ENCODE results near the gene KIR3DL3.
"Not testable (repeated sequence)": the region's sequence is repeated elsewhere in the genome, so short reads cannot be mapped to it uniquely, and the experiment has no call there.

The KIR3DL3 gene

DNA sequence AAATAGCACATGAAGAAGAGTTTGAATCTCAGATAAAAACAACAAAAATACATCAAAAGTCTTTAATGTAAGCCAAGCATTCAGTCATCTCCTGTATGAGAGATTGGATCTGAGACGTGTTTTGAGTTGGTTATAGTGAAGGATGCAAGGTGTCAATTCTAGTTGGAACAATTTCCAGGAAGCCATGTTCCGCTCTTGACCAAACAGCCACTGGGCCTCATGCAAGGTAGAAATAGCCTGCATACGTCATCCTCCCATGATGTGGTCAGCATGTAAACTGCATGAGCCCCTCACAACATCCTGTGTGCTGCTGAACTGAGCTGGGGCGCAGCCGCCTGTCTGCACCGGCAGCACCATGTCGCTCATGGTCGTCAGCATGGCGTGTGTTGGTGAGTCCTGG lies at the start of gene KIR3DL3:
Gene KIR3DL3, plus strand, starts transcription at position 301 of the 400 bp plus-strand sequence. Its CDS starts 55 bp downstream, at position 356.
- DNase-seq (ENCODE audit: low spot score) = no peak

DNA sequence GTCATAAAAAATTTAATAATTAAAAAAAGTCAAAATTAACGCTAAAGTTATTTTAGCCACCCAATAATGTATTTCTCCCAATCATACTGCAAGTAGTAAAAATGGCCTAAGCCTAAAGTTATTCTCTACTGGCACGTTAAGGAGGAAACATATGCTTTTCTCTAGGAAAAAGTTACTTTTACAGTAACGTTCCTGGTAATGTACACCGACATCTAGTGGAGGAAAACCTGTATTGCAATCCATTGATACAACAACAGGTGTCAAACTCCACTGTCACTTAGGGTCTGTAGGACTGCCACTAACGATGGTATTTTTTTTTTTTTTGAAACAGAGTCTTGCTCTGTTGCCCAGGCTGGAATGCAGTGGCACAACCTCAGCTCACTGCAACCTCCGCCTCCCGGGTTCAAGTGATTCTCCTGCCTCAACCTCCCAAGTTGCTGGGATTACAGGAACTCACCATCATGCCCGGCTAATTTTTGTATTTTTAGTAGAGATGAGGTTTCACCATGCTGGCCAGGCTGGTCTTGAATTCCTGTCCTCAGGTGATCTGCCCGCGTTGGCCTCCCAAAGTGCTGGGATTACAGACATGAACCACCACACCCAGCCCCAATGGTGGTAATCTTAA lies 47.9 kb upstream of the KIR3DL3 start:
- not testable (repeated sequence) for DNase-seq (ENCODE audit: low spot score)

DNA sequence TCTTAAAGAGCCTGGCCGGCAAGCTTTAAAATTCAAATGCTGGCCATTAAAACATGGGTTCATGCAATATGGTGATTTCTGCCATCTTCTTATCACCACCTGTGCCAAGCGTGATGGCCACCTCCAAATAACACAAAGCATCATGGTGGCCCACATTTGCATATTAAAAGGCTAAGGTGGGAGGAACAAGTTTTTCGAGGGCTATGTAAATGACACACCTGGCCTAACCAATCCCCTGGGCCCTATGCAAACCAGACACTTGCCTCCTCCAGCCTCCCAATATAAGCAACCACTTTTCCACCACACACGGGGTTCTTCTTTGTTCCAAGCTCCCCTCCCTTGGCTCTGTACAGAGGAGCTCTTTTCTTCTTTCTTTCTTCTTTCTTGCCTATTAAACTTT lies 47.0 kb upstream of the KIR3DL3 start:
- DNase-seq (ENCODE audit: low spot score) = no peak

DNA sequence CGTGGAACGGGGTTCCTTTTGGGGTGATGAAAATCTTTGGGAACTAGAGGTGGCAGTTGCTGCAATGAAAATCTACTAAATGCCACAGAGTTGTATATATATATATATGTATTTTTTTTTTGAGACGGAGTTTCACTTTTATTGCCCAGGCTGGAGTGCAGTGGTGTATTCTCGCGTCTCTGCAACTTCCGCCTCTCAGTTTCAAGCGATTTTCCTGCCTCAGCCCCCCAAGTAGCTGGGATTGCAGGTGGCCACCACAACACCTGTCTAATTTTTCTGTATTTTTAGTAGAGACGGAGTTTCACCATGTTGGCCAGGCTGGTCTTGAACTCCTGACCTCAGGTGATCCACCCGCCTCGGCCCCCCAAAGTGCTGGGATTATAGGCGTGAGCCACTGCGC lies 42.6 kb upstream of the KIR3DL3 start:
- not testable (repeated sequence) for DNase-seq (ENCODE audit: low spot score)

DNA sequence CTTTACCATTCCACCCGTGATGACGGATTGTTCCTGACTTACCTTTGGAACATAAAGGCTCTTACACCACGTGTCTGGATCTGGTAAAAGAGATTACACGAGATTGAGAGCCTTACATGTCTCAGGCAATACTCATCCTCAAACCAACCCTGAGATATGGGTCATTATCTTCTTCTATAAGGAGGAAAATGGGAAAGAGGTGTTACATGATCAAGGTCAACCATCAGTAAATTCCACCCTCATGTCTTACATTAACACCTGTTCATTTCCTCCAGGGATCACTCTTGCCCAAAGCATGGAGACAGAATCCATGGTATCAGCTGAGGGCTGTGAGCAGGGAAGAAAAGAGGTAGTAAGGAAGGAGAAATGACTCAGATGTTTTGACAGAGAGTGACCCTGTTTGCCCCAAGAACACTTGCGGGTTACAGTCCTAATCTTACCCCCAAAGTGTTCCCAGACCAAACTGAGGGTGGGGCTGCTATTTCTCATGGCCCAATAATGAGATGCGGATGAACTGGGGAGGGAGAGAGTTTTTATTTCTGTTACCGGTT lies 41.9 kb upstream of the KIR3DL3 start:
- no peak for DNase-seq (ENCODE audit: low spot score)

DNA sequence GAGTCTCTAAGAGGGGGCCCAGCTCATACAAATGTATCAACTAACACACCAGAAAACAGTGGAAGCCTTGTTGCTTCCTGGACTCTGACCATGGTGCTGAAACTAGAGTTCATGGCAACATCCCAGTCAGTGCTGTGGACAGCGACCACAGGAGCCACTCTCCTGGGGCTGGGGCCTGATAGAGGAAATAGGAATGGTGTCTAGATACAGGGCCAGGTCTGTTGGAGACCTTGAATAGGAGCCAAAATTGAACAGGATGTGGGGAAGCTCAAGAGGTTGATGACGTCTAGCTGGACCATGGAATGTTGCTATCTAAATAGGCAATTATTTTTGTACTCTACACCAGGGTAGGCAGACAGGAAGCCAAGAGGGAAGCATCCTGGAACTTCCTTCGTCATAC lies 39.7 kb upstream of the KIR3DL3 start:
- no peak for DNase-seq (ENCODE audit: low spot score)

DNA sequence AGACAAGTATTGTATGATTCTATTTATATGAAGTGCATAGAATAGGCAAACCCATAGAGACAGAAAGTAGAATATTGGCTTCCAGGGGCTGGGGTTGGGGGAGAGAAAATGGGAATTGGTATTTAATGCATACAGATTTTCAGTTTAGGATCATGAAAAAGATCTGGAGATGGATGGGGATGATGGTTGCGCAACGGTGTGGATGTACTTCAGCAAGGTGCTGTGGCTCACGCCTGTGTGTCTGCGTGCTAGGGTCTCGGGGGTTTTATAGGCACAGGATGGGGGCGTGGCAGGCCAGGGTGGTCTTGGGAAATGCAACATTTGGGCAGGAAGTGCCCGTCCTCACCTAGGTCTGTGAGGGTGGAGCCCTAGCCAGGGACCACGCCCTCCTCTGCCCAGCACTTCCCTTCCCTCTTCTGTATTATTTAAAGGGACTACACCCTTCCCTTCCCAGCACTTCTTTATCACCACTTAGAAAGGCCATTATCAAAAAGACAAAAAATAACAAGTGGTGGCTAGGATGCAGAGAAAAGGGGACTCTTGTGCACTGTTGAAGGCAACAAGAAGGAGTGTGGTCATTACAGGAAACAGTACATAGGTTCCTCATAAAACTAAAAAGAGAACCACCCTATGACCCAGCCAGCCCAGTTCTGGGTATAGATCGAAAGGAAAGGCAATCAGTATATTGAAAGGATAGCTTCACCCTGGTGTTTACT lies 32.5 kb upstream of the KIR3DL3 start:
- DNase-seq (ENCODE audit: low spot score) = no peak

DNA sequence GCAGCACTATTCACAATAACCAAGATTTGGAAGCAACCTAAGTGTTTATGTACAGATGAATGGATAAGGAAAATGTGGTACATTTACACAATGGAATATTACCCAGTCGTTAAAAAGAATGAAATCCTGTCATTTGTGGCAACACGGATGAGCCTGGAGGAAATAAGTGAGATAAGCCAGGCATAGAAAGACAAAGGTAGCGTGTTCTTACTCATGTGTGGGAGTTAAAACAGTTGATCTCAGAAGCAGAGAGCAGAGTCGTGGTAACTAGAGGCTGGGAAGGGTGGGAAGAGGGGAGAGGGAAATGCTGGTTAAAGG lies 32.0 kb upstream of the KIR3DL3 start:
- no peak for DNase-seq (ENCODE audit: low spot score)

DNA sequence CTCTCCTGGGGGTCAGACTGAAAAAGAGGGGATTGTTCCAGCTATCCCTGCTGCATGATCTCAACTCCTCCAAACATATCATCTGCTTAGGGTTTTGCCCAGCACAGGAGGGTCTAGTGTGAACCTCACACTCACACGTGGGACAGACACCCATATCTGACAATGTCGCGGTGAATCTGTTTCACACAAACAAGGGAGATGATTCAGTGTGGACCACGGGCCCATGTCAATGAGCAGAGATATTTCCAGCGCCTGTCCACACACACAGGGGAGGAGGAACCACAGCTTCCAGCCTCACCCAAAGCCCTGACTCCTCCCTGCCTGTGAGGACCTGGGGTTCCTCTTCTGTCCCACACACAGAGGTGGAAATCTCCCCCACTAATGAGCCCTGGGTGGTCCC lies 29.6 kb upstream of the KIR3DL3 start:
- DNase-seq (ENCODE audit: low spot score) = no peak

DNA sequence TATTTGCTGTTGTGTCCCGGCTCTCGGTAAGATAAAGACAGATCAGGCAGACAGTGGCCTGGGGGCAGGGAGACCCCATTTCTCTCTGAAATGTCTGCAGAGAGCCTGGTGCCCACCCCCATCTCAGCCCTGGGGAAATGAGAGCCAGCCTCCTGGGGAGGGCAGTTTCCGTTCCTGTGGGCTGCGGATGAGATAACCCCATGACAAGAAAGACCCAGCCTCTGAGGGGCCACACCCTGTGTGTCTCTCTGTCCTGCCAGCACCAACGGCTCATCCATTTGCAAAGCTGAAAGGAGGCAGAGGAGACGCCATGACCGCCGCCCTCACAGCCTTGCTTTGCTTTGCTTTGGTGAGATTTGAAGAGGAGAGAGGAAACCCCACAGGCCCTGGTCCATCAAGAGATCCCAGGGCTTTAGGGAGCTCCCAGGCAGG lies 28.1 kb upstream of the KIR3DL3 start:
- no peak for DNase-seq (ENCODE audit: low spot score)

DNA sequence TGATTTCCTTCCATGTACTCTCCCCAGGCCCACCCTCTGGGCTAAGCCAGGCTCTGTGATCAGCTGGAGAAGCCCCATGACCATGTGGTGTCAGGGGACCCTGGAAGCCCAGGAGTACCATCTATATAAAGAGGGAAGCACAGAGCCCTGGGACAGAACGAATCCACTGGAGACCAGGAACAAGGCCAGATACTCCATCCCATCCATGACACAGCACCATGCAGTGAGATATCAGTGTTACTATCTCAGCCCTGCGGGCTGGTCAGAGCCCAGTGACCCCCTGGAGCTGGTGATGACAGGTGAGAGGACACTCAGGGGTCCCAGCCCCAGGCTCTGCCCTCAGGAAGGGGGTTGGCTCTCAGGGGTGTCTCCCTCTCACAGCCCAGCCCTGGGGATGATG lies 27.5 kb upstream of the KIR3DL3 start:
- no peak for DNase-seq (ENCODE audit: low spot score)

DNA sequence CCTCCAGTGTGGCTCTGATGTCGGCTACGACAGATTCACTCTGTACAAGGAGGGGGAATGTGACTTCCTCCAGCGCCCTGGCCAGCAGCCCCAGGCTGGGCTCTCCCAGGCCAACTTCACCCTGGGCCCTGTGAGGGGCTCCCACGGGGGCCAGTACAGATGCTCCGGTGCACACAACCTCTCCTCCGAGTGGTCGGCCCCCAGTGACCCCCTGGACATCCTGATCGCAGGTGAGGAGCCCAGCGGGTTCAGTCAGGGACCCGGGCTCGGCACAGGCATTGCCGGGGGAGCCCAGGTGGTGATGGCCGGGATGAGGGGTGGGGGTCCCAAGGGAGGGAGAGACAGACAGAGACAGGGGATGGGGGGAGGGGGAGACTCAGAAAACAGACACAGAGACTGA lies 26.5 kb upstream of the KIR3DL3 start:
- DNase-seq (ENCODE audit: low spot score) = not testable (repeated sequence)

DNA sequence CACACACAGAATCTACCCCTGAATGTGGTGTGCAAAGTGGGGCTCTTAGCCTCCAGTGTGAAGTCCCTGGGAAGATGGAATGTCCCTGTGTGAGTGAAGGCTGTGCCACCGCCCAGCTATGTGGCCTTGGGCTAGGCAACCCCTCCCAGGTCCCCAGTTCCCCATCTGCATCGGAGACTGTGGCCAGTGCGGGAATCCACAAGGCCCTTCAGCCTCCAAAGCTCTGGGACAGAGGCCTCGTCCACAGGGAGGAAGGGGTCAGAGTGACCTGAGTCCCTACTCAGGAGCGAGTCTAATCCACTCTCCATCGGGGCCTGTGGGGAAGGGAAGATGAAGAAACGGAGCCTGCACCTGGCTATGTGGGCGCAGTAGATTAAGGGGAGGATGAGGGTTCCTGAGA lies 19.3 kb upstream of the KIR3DL3 start:
- no peak for DNase-seq (ENCODE audit: low spot score)

DNA sequence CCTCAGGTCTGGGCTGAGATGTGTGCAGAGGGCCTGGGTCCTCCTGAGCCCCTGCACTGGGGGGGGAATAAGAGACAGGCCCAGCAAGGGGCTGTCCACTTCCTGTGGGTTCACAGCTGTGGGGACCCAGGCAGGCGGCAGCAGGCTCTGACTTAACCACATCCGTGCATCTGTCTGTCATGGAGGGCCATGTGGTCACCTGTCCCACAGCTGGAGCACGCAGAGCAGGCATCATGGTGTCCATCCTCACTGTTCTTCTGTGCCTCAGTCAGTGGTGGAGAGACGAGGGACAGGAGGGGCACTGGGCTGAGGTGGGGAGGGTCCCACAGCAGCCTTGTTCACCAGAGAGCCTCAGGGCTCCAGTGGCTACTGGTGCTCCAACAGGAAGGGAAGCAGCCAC lies 16.3 kb upstream of the KIR3DL3 start:
- no peak for DNase-seq (ENCODE audit: low spot score)

DNA sequence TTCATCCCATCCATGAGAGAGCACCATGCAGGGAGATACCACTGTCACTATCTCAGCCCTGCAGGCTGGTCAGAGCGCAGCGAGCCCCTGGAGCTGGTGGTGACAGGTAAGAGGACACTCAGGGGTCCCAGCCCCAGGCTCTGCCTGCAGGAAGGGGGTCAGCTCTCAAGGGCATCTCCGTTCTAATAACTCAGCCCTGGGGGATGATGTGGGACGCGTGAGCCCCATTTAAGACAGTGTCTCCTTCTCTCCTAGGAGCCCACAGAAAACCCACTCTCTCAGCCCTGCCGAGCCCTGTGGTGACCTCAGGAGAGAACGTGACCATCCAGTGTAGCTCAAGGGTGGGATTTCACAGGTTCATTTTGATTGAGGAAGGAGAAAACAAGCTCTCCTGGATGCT lies 15.5 kb upstream of the KIR3DL3 start:
- no peak for DNase-seq (ENCODE audit: low spot score)

DNA sequence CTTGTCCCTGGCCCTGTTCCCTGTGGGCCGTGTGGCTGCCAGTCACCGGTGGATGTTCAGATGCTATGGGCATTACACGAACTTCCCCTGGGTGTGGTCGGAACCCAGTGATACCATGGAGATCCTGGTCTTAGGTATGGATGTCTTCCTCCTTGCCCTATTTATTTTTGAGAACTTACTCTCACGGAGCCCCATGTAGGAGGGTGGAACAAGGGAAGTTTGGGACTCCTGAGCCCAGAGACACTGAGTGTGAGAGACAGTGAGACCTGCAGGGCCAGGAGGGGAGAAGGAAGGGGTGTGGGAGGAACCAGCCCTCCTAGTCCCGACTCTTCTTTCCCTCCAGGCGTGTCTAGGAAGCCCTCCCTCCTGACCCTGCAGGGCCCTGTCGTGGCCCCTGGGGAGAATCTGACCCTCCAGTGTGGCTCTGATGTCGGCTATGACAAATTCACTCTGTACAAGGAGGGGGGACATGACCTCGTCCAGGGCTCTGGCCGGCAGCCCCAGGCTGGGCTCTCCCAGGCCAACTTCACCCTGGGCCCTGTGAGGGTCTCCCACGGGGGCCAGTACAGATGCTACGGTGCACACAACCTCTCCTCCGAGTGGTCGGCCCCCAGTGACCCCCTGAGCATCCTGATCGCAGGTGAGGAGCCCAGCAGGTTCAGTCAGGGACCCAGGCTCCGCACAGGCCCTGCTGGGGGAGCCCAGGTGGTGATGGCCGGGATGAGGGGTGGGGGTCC lies 14.9 kb upstream of the KIR3DL3 start:
- no peak for DNase-seq (ENCODE audit: low spot score)

DNA sequence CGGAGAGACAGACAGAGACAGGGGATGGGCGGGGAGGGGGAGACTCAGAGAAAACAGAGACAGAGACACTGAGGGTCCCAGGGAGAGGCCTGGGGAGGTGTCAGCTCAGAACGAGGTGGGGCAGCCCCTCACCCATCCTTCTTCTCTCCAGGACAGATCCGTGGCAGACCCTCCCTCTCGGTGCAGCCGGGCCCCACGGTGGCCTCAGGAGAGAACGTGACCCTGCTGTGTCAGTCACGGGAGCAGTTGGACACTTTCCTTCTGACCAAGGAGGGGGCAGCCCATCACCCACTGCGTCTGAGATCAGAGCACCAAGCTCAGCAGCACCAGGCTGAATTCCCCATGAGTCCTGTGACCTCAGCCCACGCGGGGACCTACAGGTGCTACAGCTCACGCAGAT lies 14.3 kb upstream of the KIR3DL3 start:
- DNase-seq (ENCODE audit: low spot score) = not testable (repeated sequence)

DNA sequence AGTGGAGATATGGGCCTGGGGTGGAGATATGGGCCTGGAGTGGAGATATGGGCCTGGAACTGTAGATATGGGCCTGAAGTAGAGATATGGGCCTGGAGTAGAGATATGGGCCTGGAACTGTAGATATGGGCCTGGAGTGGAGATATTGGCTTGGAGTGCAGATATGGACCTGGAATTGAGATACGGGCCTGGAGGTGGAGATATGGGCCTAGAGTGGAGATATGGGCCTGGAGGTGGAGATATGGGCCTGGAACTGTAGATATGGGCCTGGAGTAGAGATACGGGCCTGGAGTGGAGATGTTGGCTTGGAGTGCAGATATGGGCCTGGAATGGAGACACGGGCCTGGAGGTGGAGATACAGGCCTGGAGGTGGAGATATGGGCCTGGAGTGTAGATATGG lies 402 bp downstream of the KIR3DL3 start:
- no peak for DNase-seq (ENCODE audit: low spot score)

DNA sequence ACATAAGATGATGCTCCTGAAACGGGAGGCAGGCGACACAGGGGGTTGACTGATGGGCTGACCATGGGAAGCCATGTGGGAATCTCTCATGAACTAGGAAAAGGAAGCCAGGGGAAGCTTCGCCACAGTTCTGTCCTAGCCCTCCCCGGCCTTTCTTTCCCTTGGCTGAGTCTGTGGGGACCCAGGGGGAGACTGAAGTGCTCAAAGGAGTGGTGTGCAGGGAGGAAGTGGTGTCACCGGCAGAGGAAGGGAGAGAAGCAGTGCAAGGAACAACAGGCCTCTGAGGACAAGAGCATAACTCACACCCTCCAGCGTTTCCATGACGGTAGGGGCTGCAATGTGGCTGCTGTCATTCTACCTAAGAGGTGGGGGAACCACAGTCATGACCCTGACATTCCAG lies 1.1 kb downstream of the KIR3DL3 start:
- DNase-seq (ENCODE audit: low spot score) = no peak

DNA sequence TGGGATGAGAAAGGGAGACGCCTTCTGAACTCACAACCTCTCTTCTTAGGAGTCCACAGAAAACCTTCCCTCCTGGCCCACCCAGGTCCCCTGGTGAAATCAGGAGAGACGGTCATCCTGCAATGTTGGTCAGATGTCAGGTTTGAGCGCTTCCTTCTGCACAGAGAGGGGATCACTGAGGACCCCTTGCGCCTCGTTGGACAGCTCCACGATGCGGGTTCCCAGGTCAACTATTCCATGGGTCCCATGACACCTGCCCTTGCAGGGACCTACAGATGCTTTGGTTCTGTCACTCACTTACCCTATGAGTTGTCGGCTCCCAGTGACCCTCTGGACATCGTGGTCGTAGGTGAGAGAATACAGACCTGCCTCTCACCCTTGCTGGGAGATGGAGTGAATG lies 3.3 kb downstream of the KIR3DL3 start:
- no peak for DNase-seq (ENCODE audit: low spot score)

DNA sequence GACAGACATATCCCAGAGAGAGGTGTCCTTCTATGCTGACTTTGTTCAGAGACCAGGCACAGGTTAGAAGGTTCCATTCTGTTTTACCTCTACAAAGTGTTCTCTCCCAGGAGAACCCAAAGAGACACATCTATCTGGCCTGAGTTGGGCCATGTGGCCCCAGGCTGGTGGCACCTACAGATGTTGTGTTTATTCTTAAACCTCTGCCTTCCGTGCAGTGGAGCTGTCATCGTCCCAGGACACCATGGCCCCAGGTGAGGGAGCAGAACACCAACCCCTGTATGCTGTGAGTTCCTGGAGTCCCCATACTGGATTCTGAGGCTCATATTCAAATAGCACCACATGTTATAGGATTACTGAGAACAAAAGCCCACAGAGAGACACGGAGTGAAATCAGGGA lies 3.9 kb downstream of the KIR3DL3 start:
- DNase-seq (ENCODE audit: low spot score) = no peak

DNA sequence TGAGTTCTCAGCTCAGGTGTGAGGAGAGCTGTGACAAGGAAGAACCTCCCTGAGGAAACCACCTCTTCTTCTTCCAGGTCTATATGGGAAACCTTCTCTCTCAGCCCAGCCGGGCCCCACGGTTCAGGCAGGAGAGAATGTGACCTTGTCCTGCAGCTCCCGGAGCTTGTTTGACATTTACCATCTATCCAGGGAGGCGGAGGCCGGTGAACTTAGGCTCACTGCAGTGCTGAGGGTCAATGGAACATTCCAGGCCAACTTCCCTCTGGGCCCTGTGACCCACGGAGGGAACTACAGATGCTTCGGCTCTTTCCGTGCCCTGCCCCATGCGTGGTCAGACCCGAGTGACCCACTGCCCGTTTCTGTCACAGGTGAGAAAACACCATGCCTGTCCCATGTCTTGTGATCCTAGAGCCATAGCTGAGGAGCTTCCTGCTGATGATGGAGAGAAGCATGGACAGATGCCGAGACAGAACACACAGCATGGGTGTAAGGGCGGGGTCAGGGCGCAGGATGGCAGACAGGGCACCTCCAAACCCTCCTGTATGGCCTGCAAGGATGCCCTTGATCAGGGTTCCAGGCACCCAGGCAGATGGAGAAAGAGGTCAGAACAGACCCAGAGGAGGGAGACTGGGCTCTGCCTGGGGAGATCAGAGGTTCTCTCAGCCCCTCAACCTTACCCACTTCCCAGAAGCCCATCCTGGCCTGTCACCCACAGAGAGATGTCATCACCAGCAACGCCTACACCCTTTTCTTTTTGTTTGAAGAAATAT lies 5.4 kb downstream of the KIR3DL3 start:
- DNase-seq (ENCODE audit: low spot score) = no peak

All from ecto neural progenitor cell (in vitro differentiated cells).